Measurements from ENCODE around the gene SMU1. TPM values are rescaled to one million over a fixed set of nuclear protein-coding genes. Genes with fewer than 3 reads are reported as not detected.

SMU1 gene
- total and polyA plus RNA-seq, 2 experiments from 2014 or later, result 15.8 to 25.1 TPM

DNA sequence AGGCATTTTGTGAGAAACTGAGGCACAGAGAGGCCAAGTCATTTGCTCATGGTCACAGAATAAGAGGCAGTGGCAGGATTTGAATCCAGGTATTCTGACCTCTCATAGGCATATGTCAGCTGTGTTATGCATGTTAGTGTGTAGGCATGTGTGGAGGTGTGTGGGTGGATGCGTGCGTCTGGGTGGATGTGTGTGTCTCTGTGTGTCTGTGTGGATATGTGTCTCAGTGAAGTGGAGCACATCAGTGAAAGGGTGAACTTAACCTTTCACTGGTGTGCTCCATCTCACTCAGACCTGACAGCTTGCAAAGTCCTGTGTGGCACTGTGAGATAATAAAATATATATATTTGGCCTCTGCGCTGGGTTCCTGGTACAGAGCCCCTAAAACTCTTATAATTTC is 32.0 kb upstream of the SMU1 start:
- no peak overlapping the region for H2AFZ ChIP-seq
- H3K4me1 ChIP-seq (ENCODE audit: insufficient read depth), result peaks cover 10% of the 10 kb centered on the region
- no peaks in the 10 kb centered on the region for H4K20me1 ChIP-seq (ENCODE audit: insufficient read depth, poor library complexity, severe bottlenecking)
- no peaks in the 10 kb centered on the region for H3K36me3 ChIP-seq (replicated peaks; ENCODE audit: insufficient read depth, low read depth)
- H3K9me3 ChIP-seq (ENCODE audit: low read depth), result no peaks in the 10 kb centered on the region
- no peak for DNase-seq (ENCODE audit: low spot score)
- no peak overlapping the region for H3K4me3 ChIP-seq
- no peaks in the 10 kb centered on the region for H3K79me2 ChIP-seq
- TF ChIP-seq, protein P1, sequence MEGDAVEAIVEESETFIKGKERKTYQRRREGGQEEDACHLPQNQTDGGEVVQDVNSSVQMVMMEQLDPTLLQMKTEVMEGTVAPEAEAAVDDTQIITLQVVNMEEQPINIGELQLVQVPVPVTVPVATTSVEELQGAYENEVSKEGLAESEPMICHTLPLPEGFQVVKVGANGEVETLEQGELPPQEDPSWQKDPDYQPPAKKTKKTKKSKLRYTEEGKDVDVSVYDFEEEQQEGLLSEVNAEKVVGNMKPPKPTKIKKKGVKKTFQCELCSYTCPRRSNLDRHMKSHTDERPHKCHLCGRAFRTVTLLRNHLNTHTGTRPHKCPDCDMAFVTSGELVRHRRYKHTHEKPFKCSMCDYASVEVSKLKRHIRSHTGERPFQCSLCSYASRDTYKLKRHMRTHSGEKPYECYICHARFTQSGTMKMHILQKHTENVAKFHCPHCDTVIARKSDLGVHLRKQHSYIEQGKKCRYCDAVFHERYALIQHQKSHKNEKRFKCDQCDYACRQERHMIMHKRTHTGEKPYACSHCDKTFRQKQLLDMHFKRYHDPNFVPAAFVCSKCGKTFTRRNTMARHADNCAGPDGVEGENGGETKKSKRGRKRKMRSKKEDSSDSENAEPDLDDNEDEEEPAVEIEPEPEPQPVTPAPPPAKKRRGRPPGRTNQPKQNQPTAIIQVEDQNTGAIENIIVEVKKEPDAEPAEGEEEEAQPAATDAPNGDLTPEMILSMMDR (IDR thresholded peaks at IDR 0.05; ENCODE audit: poor library complexity), result no peak
- no peak for TF ChIP-seq EZH2 (IDR thresholded peaks at IDR 0.05; ENCODE audit: borderline replicate concordance)
- no peak for TF ChIP-seq EZH2phosphoT487 (IDR thresholded peaks at IDR 0.05; ENCODE audit: low read depth, severe bottlenecking, unreplicated experiment)
- H3K9me2 ChIP-seq (replicated peaks; ENCODE audit: insufficient read depth), result no peaks in the 10 kb centered on the region
- no peak overlapping the region for H3K27ac ChIP-seq
- H3K4me2 ChIP-seq, result no peak overlapping the region
- H3K27me3 ChIP-seq, result no peaks in the 10 kb centered on the region
- 95% methylated on average over 3 of the region's 3 CpGs for WGBS (ENCODE audit: low lambda C conversion rate, missing lambda C conversion rate)

GRCh38 chr9:33107762-33108161 is 31.3 kb upstream of the SMU1 start:
- H3K36me3 ChIP-seq (replicated peaks; ENCODE audit: insufficient read depth, low read depth), result no peaks in the 10 kb centered on the region
- no peak overlapping the region for H3K4me3 ChIP-seq
- peaks cover 10% of the 10 kb centered on the region for H3K4me1 ChIP-seq (ENCODE audit: insufficient read depth)
- peak overlapping the region; percentile 31 for H3K27ac ChIP-seq
- TF ChIP-seq EZH2phosphoT487 (IDR thresholded peaks at IDR 0.05; ENCODE audit: low read depth, severe bottlenecking, unreplicated experiment), result no peak
- TF ChIP-seq, protein P1 (IDR thresholded peaks at IDR 0.05; ENCODE audit: poor library complexity), result no peak
- no peak for TF ChIP-seq EZH2 (IDR thresholded peaks at IDR 0.05; ENCODE audit: borderline replicate concordance)
- H2AFZ ChIP-seq, result no peak overlapping the region
- DNase-seq (ENCODE audit: low spot score), result peak; percentile 2
- H3K4me2 ChIP-seq, result no peak overlapping the region
- WGBS (ENCODE audit: low lambda C conversion rate, missing lambda C conversion rate), result 62% methylated on average over 5 of the region's 5 CpGs
- H3K79me2 ChIP-seq, result no peaks in the 10 kb centered on the region
- no peaks in the 10 kb centered on the region for H3K9me2 ChIP-seq (replicated peaks; ENCODE audit: insufficient read depth)
- H3K27me3 ChIP-seq, result no peaks in the 10 kb centered on the region
- H3K9me3 ChIP-seq (ENCODE audit: low read depth), result no peaks in the 10 kb centered on the region
- H4K20me1 ChIP-seq (ENCODE audit: insufficient read depth, poor library complexity, severe bottlenecking), result no peaks in the 10 kb centered on the region

GRCh38 chr9:33106827-33107621 is 30.6 kb upstream of the SMU1 start:
- 59% methylated on average over 10 of the region's 10 CpGs for WGBS (ENCODE audit: low lambda C conversion rate, missing lambda C conversion rate)
- H3K9me3 ChIP-seq (ENCODE audit: low read depth), result no peaks in the 10 kb centered on the region
- no peak overlapping the region for H3K4me2 ChIP-seq
- peaks cover 10% of the 10 kb centered on the region for H3K4me1 ChIP-seq (ENCODE audit: insufficient read depth)
- TF ChIP-seq EZH2phosphoT487 (IDR thresholded peaks at IDR 0.05; ENCODE audit: low read depth, severe bottlenecking, unreplicated experiment) (no peak), EZH2 (IDR thresholded peaks at IDR 0.05; ENCODE audit: borderline replicate concordance) (no peak)
- TF ChIP-seq, protein P1 (IDR thresholded peaks at IDR 0.05; ENCODE audit: poor library complexity), result no peak
- H3K27ac ChIP-seq, result peak overlapping the region; percentile 31
- H3K79me2 ChIP-seq, result no peaks in the 10 kb centered on the region
- H3K36me3 ChIP-seq (replicated peaks; ENCODE audit: insufficient read depth, low read depth), result no peaks in the 10 kb centered on the region
- H4K20me1 ChIP-seq (ENCODE audit: insufficient read depth, poor library complexity, severe bottlenecking), result no peaks in the 10 kb centered on the region
- no peaks in the 10 kb centered on the region for H3K9me2 ChIP-seq (replicated peaks; ENCODE audit: insufficient read depth)
- no peak overlapping the region for H3K4me3 ChIP-seq
- H3K27me3 ChIP-seq, result no peaks in the 10 kb centered on the region
- DNase-seq (ENCODE audit: low spot score), result peak; percentile 22
- H2AFZ ChIP-seq, result no peak overlapping the region

Data from hepatocyte (in vitro differentiated cells).